ENCODE results near the gene PLA2G6. TPM values are rescaled to one million over a fixed set of nuclear protein-coding genes. Genes with fewer than 3 reads are reported as not detected.

Gene PLA2G6
- total and polyA plus RNA-seq, 2 experiments from 2014 or later: 28.2 to 30.2 TPM

DNA sequence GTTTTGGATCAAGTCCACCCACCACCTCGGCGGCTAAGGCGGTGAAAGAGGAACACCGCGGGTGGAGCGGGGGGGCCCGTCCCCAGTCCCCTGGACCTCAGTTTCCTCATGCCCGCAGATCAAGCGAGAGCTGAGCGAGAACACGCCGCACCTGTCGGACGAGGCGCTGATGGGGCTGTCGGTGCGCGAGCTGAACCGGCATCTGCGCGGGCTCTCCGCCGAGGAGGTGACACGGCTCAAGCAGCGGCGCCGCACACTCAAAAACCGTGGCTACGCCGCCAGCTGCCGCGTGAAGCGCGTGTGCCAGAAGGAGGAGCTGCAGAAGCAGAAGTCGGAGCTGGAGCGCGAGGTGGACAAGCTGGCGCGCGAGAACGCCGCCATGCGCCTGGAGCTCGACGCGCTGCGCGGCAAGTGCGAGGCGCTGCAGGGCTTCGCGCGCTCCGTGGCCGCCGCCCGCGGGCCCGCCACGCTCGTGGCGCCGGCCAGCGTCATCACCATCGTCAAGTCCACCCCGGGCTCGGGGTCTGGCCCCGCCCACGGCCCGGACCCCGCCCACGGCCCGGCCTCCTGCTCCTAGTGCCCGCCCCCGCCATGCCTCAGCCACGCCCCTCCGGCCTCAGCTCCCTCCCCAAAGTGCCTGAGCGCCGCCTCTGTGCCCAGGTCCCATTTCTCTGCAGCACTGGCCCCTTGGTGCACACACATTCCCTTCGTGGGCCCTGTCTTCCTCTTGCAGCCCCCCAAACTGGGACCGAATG lies 32.8 kb upstream of the PLA2G6 start:
- WGBS (ENCODE audit: low lambda C conversion rate, missing lambda C conversion rate): 34% methylated on average over 60 of the region's 81 CpGs
- H3K4me2 ChIP-seq: peak overlapping the region; percentile 71
- H2AFZ ChIP-seq: no peak overlapping the region
- H3K9me2 ChIP-seq (replicated peaks; ENCODE audit: insufficient read depth): no peaks in the 10 kb centered on the region
- peaks cover 10% of the 10 kb centered on the region for H4K20me1 ChIP-seq (ENCODE audit: insufficient read depth, poor library complexity, severe bottlenecking)
- H3K4me1 ChIP-seq (ENCODE audit: insufficient read depth): peaks cover 24% of the 10 kb centered on the region
- H3K36me3 ChIP-seq (replicated peaks; ENCODE audit: insufficient read depth, low read depth): no peaks in the 10 kb centered on the region
- DNase-seq (ENCODE audit: low spot score): peak; percentile 81
- peaks cover 11% of the 10 kb centered on the region for H3K79me2 ChIP-seq
- H3K27ac ChIP-seq: no peak overlapping the region
- no peak overlapping the region for H3K4me3 ChIP-seq
- no peak for TF ChIP-seq EZH2 (IDR thresholded peaks at IDR 0.05; ENCODE audit: borderline replicate concordance)
- TF ChIP-seq, protein P1, sequence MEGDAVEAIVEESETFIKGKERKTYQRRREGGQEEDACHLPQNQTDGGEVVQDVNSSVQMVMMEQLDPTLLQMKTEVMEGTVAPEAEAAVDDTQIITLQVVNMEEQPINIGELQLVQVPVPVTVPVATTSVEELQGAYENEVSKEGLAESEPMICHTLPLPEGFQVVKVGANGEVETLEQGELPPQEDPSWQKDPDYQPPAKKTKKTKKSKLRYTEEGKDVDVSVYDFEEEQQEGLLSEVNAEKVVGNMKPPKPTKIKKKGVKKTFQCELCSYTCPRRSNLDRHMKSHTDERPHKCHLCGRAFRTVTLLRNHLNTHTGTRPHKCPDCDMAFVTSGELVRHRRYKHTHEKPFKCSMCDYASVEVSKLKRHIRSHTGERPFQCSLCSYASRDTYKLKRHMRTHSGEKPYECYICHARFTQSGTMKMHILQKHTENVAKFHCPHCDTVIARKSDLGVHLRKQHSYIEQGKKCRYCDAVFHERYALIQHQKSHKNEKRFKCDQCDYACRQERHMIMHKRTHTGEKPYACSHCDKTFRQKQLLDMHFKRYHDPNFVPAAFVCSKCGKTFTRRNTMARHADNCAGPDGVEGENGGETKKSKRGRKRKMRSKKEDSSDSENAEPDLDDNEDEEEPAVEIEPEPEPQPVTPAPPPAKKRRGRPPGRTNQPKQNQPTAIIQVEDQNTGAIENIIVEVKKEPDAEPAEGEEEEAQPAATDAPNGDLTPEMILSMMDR (IDR thresholded peaks at IDR 0.05; ENCODE audit: poor library complexity): peak; percentile 15
- no peak for TF ChIP-seq EZH2phosphoT487 (IDR thresholded peaks at IDR 0.05; ENCODE audit: low read depth, severe bottlenecking, unreplicated experiment)
- no peaks in the 10 kb centered on the region for H3K27me3 ChIP-seq
- H3K9me3 ChIP-seq (ENCODE audit: low read depth): no peaks in the 10 kb centered on the region

DNA sequence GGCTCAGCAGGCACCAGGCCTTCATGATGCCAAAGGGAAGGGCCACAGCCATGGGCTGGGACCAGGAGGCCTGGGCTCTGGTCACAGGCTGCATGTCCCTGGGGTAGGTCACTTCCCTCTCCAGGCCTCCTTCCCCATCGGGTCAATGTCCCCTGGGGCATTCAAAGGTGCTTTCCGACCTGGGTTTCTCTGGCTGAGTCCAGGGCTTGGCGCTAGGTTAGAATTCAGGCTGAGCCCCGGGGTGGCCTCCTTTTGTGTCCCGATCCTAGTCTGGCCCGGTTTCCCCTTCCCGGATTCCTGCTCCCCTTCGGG lies 32.3 kb upstream of the PLA2G6 start:
- TF ChIP-seq EZH2 (IDR thresholded peaks at IDR 0.05; ENCODE audit: borderline replicate concordance) (no peak), EZH2phosphoT487 (IDR thresholded peaks at IDR 0.05; ENCODE audit: low read depth, severe bottlenecking, unreplicated experiment) (no peak)
- TF ChIP-seq, protein P1 (IDR thresholded peaks at IDR 0.05; ENCODE audit: poor library complexity): no peak
- Histone ChIP-seq H3K4me1 (ENCODE audit: insufficient read depth) (peaks cover 18% of the 10 kb centered on the region), H2AFZ (no peak overlapping the region), H3K9me2 (replicated peaks; ENCODE audit: insufficient read depth) (no peaks in the 10 kb centered on the region), H3K9me3 (ENCODE audit: low read depth) (no peaks in the 10 kb centered on the region), H3K4me3 (no peak overlapping the region), H3K4me2 (peak overlapping the region; percentile 71), H3K27ac (no peak overlapping the region), H3K27me3 (no peaks in the 10 kb centered on the region), H3K79me2 (peaks cover 15% of the 10 kb centered on the region), H4K20me1 (ENCODE audit: insufficient read depth, poor library complexity, severe bottlenecking) (peaks cover 10% of the 10 kb centered on the region), H3K36me3 (replicated peaks; ENCODE audit: insufficient read depth, low read depth) (no peaks in the 10 kb centered on the region)
- WGBS (ENCODE audit: low lambda C conversion rate, missing lambda C conversion rate): 80% methylated on average over 8 of the region's 8 CpGs
- DNase-seq (ENCODE audit: low spot score): no peak

DNA sequence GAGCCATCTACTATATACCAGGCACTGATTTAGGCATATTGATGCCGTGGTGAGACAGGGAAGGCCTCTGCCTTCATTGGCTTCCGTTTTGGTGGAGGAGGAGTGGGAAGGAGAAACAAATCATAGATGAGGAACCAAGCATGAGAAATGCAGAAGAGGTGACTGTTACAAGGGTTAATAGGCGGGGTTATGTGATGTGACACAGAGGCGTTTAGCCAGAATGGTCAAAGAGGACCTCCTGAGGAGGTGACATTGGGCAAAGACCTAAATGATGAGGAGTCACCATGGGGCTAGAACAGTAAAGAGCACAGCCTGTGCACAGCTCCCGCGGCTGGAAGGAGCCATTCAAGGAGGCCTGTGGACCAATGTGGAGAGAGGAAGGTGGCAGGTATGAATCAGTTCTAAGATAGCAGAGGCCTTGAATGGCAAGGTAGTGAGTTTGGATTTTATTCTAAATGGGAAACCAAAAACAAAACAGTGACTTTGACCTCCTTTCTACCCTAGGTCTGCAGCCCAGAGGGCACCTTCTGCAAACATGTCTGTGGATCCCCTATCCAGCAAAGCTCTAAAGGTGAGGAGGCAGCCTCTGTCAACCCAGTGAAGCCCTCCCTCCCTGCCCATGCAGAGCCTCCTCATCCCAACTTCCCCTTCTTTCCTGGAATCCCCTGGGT lies 31.8 kb upstream of the PLA2G6 start:
- TF ChIP-seq EZH2phosphoT487 (IDR thresholded peaks at IDR 0.05; ENCODE audit: low read depth, severe bottlenecking, unreplicated experiment): no peak
- TF ChIP-seq EZH2 (IDR thresholded peaks at IDR 0.05; ENCODE audit: borderline replicate concordance): no peak
- TF ChIP-seq, protein P1 (IDR thresholded peaks at IDR 0.05; ENCODE audit: poor library complexity): no peak
- Histone ChIP-seq H3K27ac (no peak overlapping the region), H3K9me3 (ENCODE audit: low read depth) (no peaks in the 10 kb centered on the region), H3K79me2 (peaks cover 20% of the 10 kb centered on the region), H3K36me3 (replicated peaks; ENCODE audit: insufficient read depth, low read depth) (no peaks in the 10 kb centered on the region), H3K27me3 (no peaks in the 10 kb centered on the region), H2AFZ (no peak overlapping the region), H3K4me2 (peak overlapping the region; percentile 71), H3K4me3 (no peak overlapping the region), H3K9me2 (replicated peaks; ENCODE audit: insufficient read depth) (no peaks in the 10 kb centered on the region), H3K4me1 (ENCODE audit: insufficient read depth) (peaks cover 13% of the 10 kb centered on the region), H4K20me1 (ENCODE audit: insufficient read depth, poor library complexity, severe bottlenecking) (peaks cover 14% of the 10 kb centered on the region)
- 96% methylated on average over 6 of the region's 6 CpGs for WGBS (ENCODE audit: low lambda C conversion rate, missing lambda C conversion rate)
- no peak for DNase-seq (ENCODE audit: low spot score)

Data from hepatocyte (in vitro differentiated cells).